Smooth muscle cell of the brain vasculature (primary cell): Measurements from ENCODE around the gene CHSY1.
A peak's percentile ranks its signal among the peaks of the same experiment; 100 is the strongest.

Experiments used
- DNase-seq: peaks from one replicate; pipeline ENCODE4 v3.0.0-alpha.2; 2012; ENCODE audit warnings: low read depth, low spot score

CHSY1 gene

GRCh38 chr15:101267320-101268104, 15.7 kb upstream of the CHSY1 start:
- no peak for DNase-seq

DNA sequence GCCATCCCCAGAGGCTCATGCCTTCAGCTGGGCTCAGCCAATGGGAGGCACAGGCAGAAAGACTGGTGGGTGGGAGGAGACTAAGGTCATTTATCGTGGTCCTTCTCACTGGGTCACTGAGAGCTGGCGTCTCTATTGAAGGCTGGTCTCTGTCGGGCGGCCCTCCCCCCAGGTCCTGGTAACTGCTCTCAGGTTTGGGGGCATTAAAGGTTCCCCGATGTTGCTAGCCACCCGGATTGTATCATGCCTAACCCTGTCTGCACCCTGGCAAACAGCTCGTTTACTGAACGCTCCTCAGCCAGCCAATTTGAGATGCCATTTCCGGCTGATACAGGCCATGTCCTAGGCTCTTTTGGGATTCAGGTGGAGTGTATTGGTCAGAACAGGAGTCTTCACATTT, 14.9 kb upstream of the CHSY1 start:
- no peak for DNase-seq

DNA sequence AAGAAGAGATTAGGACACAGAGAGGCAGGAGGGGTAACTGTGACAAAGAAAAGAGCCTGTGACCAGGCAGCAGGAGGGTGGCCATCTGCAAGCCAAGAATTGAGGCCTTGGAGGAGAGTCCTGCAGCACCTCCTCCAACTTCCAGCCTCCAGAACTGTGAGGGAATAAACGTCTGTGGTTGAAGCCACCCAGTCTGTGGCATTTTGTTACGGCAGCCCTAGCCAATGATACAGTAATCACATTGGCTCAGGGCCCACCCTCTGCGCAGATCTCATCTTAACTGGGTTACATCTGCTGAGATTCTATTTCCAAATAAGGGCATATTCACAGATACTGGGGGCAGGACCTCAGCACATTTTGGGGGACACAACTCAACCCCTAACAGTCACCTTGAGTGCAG, 14.2 kb upstream of the CHSY1 start:
- DNase-seq: no peak

- DNase-seq: no peak
These were observed 13.2 kb upstream of the CHSY1 start for GRCh38 chr15:101264911-101265641.

GRCh38 chr15:101264011-101264410, 12.2 kb upstream of the CHSY1 start:
- DNase-seq: no peak

DNA sequence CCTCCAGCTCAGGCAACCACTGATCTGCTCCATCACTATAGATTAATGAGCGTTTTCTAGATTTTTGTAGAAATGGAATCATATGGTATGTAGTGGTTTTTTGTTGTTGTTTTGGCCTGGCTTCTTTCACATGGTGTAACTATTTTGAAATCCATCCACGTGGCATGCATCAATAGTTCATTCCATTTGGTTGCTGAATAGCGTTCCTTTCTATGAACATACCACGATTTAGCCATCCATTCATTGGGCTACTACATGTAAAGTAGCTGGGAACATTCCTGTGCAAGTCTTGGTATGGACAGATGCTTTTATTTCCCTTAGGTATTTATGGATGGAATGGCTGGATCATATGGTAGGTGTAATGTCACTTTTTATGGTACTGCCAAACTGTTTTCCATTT, 10.7 kb upstream of the CHSY1 start:
- DNase-seq: no peak

DNA sequence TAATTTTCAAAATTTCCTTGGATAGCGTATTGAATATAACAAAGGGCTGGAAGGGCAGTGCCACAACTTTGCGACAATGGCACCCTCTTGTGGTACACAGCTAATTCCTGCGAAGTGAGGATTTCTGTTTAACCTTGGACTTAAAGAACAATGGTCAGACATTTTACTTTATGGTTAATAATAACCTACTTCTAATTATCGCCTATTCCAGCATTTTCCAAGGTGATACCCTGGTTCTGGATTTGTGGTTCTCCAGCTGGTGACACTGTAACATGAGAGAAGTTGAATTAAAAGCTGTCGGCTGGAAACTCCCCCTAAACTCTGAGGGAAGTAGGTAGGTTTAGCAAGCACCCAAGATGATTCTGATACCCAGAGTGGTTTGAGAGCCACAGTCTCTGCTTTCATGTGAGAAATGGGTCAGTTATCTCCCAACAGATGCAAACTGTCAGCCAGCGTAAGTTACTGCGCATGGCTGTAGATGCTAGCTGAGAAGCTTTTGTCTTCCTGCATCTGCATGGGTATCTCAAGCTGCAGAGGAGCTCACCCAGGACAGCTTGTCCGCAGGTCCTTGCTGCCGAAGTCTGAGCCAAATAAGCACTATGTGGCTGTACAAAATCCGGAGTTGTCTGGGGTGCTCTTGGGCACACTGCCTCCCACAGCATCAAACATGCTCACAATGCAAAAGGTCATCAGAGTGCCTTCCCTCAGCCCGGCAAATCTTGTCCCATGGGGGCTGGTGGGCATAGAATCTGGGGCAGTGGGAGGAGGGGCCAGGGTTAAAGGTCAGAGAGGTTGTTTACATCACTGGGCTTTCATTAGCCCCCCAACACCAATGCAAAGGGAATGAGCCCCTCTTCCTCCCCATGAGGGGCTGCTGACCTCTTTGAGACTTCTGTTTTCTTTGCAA, 6.6 kb upstream of the CHSY1 start:
- DNase-seq: peak; percentile 67

- DNase-seq: no peak
These were observed 4.9 kb upstream of the CHSY1 start for GRCh38 chr15:101256757-101257156.

DNA sequence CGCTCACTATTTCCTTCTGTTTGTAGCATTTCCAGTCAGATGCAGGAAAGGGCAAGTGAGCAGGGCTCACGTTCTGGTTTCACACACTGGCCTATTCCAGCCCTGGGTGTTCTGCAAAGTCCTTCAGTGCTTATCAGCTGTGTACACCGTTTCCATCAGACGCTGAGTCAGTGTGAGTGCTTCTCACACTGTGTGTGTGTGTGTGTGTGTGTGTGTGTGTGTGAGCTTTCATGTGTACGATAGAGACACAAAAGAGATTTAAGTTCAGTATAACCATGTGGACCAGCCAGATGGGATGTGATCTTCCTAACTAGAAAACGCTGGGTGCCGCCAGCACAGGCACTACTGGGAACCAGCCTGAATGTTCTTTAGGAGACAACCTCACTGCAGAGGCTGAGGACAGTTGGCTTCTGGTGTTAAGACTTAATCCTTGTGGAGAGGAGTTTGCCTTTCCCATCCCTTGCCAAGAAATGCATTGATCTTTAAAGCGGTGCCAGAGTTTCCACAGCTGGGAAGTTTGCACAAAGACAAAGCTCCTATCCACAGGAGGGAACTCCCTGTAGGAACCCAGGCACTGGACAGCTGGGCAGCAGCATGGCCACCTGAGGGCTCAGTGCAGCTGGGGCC, 3.9 kb upstream of the CHSY1 start:
- DNase-seq: peak; percentile 69

DNA sequence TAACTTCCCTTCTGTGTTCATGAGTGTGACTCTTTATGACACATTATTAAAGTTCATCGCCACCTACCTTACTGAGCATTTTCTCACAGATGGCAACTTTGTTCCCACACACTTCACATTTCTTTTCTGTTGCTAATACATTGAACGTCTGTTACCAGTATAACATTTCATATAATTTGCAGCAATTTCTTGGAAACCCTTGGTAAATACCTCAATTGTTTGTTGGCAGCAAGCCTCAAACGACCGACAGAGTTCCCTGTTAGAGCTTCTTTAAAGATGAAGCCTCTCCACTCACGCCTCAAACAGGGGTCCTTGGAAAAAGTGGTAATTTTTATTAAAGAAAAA, 3.2 kb upstream of the CHSY1 start:
- no peak for DNase-seq

- no peak for DNase-seq
These were observed 2.6 kb upstream of the CHSY1 start for GRCh38 chr15:101254157-101255050.

DNA sequence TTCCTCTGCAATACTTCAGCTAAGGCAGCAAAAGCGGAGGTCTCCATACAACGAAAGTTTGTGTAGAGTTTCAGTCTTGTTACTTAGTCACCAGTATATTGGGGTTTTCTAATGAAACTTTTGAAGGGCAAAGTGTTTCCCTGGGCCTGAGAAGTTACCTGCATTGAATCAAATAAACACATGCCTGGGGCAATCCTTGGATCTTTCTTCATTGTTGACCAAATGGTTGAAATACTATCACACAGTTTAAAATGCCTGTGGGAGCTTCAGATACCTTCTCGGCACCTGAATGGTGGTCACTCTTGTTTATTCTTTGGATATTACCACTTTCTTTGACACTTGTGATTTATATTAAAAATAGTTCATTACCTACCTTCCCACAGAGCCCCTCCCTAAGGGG, 988 bp upstream of the CHSY1 start:
- no peak for DNase-seq

GRCh38 chr15:101250873-101251829, 697 bp downstream of the CHSY1 start:
- DNase-seq: no peak

DNA sequence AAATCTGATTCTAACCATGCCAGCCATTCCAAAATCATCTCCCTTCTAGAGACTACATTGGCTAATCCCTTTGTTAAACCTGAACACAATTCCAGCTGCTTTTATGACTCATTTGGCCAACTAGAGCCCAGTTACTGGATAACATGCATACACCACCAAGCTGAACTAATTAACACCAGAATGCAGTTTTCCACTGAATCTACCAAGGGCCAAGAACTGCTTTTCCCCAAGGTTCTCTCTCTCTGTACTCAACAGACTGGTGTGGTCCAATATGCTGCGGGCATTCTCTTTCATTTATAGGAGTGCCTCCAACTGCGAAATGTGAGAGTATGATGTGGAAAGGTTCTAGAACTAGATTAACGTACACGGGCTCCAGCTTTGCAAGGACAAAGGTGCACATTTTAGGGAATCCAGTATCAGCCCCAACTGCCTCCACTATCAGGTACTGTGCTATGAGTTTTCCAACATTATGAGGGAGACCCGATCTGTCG, 1.5 kb downstream of the CHSY1 start:
- DNase-seq: no peak

- DNase-seq: no peak
These were observed 3.6 kb downstream of the CHSY1 start for GRCh38 chr15:101248274-101248673.

GRCh38 chr15:101246824-101247745, 4.8 kb downstream of the CHSY1 start:
- DNase-seq: no peak

DNA sequence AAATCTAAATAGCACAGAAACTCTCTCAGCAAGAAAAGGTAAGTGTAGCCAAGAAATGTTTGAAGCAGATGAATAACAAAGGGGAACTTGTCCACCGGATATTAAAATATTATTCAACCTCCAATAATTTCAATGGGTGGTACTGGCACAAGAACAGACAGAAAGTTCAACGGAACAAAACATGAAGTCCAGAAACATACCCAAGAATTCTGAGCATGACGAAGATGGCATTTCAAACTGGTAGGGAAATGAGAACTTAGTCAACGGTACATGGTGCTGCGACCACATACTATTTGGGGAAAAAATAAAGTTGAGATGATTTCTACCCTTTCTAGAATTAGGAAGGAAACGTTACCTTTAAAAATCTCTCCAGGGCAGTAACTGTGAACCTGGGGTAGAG, 5.5 kb downstream of the CHSY1 start:
- DNase-seq: no peak

- DNase-seq: no peak
These were observed 6.8 kb downstream of the CHSY1 start for GRCh38 chr15:101244889-101245668.
